ENCODE data around the gene MBD3L5.
"Not testable (repeated sequence)": the region's sequence is repeated elsewhere in the genome, so short reads cannot be mapped to it uniquely, and the experiment has no call there.

The MBD3L5 gene

DNA sequence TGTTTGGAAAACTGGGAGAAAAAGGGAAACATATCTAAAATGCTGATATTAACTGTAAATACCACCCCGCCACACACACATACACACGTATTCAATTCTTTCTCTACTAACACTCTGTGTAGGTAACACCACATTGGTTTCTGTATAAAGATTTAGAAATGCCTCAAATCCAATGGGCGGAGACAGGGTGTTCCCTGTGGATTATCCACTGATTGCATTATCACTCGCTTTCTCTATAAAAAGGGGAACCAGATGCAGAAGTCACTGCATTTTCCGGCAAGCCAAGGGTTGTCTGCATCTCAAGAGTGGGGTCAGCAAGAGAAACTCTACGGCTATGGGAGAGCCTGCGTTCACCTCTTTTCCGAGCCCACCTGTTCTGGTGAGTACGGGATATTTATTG is at the start of gene MBD3L5:
TSS of gene MBD3L5 (plus strand) at position 301 of the 400 bp plus-strand sequence. CDS start at position 335, 34 bp downstream.
- not testable (repeated sequence) for DNase-seq

DNA sequence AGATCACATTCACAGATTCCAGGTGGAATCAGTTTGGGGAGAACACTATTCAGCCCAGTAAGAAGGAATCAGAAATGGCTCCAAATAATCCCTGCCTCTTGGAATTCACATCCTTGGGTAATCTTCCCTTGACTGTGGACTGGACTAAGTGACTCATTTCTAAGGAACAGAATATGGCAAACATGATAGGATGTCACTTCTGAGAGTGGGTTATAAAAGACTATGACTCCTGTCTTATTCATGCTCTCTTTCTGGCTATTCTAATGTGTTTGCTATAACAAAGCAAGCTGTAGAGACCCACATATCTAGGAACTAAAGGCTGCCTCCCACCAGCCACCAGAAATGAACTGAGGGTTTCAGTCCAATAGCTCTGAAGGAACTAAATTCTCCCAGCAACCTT is 46.9 kb upstream of the MBD3L5 start:
- DNase-seq, result no peak

DNA sequence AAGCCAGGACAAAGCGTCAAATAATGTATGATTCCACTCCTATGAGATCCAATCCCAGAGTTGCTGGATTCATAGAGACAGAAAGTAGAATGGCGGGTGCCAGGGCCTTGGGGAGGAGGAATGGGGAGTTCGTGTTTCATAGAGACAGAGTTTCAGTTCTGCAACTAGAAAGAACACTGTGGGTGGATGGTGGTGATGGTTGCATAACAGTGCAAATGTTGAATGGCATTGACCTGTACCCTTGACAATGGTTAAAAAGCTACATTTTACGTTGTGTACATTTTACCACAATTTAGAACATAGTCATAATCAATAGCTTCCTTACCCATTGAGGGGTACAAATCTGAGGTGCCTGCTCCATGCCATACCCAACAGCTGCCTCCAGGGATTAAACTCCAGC is 42.5 kb upstream of the MBD3L5 start:
- no peak for DNase-seq

DNA sequence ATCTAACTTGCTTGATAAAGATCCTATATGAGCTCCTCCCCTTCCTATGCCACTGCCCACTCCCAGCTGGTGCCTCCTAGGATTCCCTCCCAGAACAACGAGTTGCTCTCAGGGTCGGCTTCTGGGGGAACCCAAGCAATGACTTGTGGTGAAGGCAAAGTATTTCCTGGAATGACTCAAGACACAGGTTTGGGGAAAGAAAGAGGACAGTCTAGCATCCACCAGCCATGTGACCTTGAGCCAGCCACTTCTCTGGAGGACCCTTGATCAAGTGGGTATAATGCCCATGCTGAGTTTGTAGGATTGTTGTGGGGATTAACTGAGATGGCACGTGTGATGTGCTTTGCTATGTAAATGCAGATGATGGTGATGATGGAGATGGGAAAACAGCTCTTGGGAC is 42.1 kb upstream of the MBD3L5 start:
- DNase-seq, result no peak

DNA sequence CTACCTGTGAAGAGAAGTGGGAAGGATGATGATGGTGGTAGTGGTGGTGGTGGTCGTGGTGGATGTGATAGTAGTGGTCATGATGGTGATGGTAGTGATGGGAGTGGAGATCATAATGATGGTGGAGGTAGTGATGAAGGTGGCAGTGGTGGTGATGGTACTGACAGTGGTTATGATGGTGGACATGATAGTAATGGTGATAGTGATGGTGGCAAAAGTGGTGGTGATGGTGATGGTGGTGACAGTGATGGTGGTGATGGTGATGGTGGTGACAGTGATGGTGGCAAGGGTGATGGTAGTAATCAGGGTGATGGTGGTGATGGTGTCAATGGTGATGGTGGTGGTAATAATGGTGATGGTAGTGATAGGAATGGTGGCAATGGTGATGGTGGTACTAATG is 35.3 kb upstream of the MBD3L5 start:
- DNase-seq, result no peak

DNA sequence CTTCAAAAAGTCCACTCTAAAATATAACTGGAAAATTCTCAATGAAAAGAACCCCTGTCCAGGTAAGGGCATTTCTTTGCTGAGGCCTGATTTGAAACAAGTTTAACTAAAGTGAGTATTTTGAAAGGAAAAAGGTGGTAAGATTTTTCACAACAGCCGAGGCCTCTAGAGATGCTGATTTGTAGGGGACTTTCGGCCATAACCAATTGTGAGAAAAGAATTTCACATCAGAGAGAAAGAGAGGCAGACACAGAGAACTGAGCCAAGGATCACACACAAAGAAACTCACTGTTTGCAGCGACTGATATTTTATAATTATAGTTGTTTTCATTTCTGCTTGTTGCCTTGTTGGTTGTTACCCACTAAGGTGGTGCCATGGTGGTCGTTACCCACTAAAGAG is 33.6 kb upstream of the MBD3L5 start:
- no peak for DNase-seq

DNA sequence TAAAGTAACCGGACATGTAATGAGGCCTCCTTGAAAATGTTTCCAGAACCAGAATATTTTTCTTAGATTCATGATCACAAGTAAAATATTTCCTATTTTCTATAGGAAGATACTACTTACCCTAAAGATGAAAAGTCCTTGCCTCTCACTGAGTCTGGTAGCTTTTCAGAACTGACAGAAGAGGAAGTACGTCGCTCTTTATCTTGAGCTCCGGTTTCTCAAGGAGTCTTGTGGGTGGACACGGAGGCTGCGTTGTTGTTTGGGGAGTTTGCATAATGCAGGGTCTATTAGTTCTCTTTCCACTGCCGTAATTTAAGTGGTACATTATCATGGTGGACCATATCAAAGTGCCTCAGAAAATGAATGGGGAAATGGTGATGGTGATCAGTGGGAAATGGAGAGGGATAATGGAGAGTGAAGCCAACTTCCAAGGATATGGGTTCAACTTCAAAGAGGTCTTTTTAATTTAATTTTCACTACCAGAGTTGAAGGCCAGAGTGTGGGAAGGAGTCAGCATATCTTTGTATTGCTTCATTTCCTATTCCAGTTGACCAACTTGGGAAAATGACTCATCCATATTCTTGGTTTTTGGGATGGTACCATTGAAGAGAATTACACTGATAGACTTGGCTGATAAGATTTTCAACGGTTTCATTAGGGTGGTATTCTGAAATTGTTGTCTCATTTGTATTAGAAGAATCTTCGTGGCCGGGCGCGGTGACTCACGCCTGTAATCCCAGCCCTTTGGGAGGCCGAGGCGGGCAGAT is 32.5 kb upstream of the MBD3L5 start:
- no peak for DNase-seq

DNA sequence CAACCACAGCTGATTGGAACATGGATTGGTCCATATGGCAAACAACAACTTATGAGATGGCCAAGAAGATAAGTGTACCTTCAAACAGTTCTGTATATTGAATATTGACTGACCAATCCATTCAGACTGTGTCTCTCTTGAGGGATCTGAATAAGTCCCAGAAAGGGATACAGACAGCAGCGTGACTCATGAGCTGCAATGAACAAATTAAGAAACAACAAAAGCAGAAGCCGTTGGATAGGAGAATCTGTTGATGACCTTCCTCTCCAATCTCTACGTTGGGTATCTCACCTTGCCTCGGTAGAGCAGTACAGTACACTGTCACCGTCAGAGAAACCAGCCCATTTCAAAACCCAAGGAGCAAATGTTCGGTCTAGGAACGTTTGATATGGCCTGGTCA is 30.4 kb upstream of the MBD3L5 start:
- no peak for DNase-seq

DNA sequence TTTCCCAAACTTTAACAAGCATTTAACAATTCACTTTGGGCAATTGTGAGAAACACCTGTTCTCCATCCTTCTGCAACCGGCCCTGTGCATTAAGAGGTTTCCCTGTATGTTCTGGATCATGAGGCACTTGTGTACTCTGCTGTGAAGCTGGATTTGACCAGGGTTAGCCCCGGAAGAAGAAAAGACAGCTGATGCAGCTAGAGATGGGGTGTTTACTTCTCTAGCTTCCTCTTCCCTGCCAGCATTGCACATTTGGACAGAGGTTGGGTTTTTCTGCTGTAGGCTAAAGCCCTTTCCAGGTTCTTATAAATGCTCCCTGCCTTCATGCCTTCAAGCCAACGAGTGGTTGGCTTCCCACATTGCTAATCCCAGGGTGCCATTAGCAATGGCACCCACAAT is 30.0 kb upstream of the MBD3L5 start:
- no peak for DNase-seq

DNA sequence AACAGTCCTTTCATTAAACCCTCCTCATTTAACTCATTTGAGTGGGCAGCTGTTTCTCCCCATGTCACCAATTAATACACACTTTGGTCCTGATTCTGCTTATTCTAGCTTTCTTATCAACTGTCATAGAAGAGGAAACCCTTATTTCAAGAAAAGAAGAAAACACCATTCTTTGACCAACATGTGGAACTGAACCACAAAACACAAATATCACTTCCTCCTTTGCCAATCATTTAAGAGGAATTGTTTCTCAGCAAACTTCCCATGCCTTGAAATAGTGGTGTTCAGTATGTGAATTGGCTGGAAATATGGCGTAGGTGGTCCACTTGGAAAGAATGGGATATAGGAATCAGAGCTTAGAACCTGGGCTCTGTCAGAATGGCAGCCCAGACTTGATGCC is 29.6 kb upstream of the MBD3L5 start:
- DNase-seq, result no peak

DNA sequence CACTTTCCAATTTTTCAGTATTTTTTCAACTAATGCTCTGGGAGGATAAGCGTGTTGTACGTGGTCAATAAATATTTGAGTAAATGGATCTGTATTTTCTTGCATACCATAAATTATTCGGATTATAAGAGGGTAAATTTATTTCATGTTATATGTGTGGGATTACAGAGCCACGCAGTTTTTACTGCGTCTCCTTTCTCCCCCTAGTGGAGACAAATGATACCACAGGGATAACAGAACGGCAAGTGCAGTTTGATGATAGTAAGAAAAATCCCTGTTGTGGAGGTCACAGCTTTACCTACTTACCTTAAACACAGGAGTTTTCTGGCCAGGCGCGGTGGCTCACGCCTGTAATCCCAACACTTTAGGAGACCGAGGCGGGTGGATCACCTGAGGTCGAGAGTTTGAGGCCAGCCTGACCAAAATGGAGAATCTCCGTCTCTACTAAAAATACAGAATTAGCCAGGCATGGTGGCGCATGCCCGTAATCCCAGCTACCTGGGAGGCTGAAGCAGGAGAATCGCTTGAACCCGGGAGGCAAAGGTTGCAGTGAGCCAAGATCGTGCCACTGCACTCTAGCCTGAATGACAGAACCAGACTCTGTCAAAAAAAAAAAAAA is 26.0 kb upstream of the MBD3L5 start:
- no peak for DNase-seq

DNA sequence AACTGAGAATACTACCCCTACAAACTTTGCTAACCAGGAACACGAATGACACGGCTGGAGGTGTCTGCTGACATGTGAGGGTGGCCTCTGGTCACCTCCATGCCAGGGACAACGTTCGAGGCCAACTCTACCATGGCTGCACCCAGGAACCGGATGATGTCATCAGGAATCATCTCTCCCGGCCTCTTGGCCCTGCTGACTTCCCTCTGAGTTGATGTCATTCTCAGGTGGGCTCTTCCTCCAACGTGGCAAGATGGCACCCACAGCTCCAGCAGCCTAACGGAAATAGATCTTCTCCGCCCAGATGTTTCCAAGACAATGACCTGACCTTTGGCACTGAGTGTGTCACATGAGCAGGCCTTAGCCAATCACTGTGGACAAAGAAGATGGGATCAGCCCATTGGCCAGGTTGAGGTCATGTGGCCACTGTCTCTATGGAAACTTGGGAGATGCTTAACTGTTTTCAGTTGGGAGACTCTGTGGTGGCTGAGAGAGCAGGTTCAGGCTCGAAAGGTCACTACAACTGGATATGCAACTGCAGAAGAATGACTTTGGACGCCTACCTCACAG is 24.2 kb upstream of the MBD3L5 start:
- DNase-seq, result no peak

DNA sequence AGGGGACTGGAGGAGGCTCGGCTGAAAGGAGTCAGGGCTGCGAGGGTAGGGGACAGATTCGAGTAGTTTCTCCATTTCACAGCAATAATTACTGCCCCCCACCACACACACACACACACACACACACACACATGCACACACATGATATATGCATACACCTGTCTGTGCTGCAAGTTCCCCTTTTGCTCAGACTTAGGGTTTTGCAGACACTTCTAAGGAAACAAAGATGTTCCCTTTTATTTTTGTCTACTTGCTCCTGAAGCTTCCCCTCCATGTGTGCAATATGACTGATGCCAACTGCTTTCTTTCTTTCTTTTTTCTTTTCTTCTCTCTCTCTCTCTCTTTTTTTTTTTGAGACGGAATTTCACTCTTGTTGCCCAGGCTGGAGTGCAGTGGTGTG is 22.5 kb upstream of the MBD3L5 start:
- no peak for DNase-seq

DNA sequence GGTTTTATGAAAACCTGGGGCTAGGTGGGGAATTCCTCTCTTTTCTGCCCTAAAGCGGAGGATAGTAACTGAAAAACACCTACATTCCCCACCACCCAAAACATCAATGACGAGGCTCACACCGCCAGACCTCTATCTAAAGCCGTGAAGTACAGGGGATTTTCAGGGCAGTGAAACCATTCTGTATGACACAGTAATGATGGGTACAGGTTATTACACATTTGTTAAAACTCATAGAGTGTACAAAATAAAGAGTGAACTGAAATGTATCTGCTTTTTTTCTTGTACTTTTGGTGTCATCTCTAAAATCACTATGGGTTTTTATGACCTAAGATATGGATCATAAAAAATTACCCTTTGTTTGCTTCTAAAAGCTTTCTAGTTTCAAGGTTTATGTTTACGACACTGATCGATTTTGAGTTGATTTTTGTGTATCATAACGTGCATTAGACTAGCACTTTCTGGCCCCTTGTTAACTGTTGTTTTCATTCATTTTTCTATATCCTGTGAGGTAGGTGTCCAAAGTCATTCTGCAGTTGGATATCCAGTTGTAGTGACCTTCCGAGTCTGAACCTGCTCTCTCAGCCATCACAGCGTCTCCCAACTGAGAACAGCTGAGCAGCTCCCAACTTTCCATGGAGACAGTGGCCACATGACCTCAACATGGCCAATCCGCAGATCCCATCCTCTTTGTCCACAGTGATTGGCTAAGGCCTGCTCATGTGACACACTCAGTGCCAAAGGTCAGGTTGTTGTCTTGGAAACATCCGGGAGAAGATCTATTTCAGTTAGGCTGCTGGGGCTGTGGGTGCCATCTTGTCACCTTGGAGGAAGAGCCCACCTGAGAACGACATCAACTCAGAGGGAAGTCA is 19.4 kb upstream of the MBD3L5 start:
- no peak for DNase-seq

DNA sequence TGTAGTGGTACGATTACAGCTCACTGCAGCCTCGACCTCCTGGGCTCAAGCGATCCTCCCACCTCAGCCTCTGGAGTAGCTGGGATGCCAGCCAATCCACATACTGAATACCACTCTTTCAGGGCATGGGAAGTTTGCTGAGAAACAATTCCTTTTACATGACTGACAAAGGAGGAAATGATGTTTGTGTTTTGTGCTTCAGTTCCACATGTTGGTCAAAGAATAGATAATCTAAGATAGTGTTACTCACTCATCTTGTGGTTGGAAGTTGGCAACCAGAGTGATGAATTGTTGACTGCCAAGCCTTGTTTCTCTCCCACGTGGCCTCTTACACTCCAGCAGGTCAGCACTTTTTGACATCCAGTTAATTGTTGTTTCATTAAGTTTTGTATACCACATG is 16.7 kb upstream of the MBD3L5 start:
- DNase-seq, result no peak

DNA sequence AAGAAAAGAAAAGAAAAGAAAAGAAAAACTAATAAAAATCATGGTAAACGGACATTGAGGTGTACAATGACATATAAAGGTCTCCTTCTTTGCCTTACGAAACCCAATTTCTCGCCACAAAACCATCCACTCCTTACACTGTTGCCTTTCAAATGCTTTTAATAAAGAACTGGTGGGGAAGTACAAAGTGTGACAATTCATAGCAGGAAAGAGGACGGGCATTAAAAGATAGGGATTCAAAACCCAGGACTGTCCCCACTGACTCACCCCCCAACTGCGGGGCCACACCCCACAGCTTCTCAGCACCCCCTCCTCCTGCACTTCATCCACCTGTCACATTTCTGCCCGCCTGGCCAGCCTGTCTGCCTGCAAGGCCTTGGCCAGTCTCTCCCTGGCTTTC is 11.6 kb upstream of the MBD3L5 start:
- no peak for DNase-seq

DNA sequence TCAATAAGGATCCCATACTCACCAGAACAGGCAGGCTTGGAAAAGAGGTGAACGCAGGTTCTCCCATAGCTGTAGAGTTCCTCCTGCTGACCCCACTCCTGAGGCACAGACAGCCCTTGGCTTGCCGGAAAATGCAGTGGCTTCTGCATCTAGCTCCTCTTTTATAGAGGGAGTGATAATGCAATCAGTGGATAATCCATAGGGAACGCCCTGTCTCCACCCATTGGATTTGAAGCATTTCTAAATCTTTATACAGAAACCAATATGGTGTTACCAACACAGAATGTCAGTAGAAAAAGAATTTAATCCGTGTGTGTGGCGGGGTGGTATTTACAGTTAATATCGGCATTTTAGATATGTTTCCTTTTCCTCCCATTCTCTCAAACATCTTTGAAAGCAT is 9.0 kb upstream of the MBD3L5 start, which contains the start of gene MBD3L2B:
TSS of gene MBD3L2B (minus strand) at position 101 of the 400 bp plus-strand sequence. CDS start at position 67, 34 bp downstream.
- not testable (repeated sequence) for DNase-seq

DNA sequence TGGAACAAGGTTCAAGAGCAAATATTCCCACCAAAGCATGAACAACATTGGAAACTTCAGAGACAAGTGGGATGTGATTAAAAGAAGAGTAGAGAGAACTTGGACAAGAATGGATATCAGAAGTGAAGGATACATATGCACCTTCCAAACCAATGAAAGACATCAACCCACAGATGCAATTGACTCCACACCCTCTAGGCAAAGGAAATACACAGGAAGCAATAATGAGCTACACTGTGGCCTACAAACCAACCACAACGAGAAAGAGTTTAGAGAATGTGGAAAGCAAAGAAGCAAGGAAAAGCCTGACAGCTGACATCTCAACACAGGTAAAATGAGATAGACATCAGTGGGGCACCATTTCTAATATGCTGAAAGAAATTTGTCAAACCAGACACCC is 1.6 kb upstream of the MBD3L5 start:
- not testable (repeated sequence) for DNase-seq

DNA sequence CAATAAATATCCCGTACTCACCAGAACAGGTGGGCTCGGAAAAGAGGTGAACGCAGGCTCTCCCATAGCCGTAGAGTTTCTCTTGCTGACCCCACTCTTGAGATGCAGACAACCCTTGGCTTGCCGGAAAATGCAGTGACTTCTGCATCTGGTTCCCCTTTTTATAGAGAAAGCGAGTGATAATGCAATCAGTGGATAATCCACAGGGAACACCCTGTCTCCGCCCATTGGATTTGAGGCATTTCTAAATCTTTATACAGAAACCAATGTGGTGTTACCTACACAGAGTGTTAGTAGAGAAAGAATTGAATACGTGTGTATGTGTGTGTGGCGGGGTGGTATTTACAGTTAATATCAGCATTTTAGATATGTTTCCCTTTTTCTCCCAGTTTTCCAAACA is 9.7 kb downstream of the MBD3L5 start, which contains the start of gene MBD3L4:
TSS of gene MBD3L4 (minus strand) at position 101 of the 400 bp plus-strand sequence. CDS start at position 66, 35 bp downstream.
- DNase-seq, result not testable (repeated sequence)

DNA sequence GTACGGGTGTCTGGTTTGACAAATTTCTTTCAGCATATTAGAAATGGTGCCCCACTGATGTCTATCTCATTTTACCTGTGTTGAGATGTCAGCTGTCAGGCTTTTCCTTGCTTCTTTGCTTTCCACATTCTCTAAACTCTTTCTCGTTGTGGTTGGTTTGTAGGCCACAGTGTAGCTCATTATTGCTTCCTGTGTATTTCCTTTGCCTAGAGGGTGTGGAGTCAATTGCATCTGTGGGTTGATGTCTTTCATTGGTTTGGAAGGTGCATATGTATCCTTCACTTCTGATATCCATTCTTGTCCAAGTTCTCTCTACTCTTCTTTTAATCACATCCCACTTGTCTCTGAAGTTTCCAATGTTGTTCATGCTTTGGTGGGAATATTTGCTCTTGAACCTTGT is 11.2 kb downstream of the MBD3L5 start:
- not testable (repeated sequence) for DNase-seq

DNA sequence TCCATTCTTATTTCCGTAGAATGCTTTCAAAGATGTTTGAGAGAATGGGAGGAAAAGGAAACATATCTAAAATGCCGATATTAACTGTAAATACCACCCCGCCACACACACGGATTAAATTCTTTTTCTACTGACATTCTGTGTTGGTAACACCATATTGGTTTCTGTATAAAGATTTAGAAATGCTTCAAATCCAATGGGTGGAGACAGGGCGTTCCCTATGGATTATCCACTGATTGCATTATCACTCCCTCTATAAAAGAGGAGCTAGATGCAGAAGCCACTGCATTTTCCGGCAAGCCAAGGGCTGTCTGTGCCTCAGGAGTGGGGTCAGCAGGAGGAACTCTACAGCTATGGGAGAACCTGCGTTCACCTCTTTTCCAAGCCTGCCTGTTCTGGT is 18.6 kb downstream of the MBD3L5 start, which contains the start of gene MBD3L2:
TSS of gene MBD3L2 (plus strand) at position 301 of the 400 bp plus-strand sequence. CDS start at position 354, 53 bp downstream.
- DNase-seq, result not testable (repeated sequence)

DNA sequence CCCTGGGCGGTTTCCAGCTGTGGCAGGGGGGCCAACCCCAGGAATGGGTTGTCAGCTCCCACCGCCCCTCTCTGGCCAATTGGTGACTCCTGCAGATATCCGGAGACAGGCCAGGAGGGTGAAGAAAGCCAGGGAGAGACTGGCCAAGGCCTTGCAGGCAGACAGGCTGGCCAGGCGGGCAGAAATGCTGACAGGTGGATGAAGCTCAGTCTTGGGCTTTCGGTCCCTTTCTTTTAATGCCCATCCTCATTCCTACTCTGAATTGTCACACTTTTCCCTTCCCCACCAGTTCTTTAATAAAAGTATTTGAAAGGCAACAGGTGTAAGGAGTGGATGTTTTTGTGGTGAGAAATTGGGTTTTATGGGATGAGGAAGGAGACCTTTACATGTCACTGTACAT is 21.0 kb downstream of the MBD3L5 start:
- DNase-seq, result not testable (repeated sequence)

DNA sequence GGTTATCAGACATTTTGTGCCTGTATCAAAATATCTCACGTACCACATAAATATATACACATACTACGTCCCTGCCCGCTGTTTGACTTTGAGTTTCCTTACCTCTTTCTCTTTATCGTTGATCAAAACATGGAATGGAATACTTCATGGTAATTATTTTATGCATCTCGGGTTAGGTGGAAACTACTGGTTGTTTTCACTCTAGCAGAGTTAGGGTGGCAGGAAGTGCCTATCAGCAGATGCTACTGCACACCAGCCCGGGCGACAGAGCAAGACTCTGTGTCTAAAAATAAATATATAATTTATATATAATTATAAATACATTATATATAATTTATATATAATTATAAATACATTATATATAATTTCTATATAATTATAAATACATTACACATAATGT is 22.5 kb downstream of the MBD3L5 start:
- DNase-seq, result not testable (repeated sequence)

Measured in KG1 (cell line).